NCI-H1417 treated with DMSO at 0.1 percent for 48 hours (cell line): ENCODE data around the gene DGKG.

ENCODE experiments used
- DNase-seq: peaks from one replicate; lab custom pipeline; 2025; lab: John Stamatoyannopoulos, UW

The DGKG gene

GRCh38 chr3:186171521-186171920 is 190.5 kb downstream of the DGKG start:
- DNase-seq = no peak

GRCh38 chr3:186170516-186170915 is 191.5 kb downstream of the DGKG start:
- no peak for DNase-seq

- no peak for DNase-seq
These were observed 192.7 kb downstream of the DGKG start for GRCh38 chr3:186169379-186169778.

- DNase-seq = no peak
These were observed 193.1 kb downstream of the DGKG start for GRCh38 chr3:186168976-186169375.

DNA sequence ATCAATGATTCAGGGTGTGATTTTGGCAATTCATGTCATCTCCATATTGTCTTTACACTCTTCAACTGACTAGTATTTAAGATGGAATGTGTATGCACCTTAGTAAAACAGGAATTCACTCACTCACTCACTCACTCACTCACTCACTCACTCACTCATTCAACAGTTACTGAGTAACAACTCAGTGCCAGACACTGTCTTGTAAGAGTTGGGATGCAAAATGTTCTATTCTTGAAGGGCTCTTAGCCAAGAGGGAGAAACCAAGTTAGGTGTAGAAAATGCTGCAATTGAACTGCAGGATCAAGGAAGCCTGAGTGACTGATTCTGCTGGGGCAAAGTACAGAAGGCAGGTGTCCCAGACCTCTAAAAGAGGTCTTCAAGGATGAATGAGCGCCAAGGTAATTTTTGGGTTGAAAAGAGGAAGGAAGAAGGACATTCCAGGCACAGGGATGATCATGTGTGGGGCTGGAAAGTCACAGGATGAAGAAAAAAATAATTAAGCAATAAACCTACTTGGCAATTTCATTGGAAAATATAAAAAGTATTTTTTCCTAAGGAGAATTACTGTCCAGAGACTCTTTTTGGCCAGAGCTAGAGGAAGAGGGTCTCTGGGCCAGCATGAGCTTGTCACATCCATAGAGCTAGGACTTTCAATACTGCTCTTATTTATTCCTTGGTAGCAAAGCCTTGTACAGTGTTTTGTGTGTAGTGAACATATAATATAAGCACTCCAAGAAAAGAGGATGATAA is 194.2 kb downstream of the DGKG start:
- DNase-seq = no peak

- DNase-seq = no peak
These were observed 195.3 kb downstream of the DGKG start for GRCh38 chr3:186166491-186167288.

DNA sequence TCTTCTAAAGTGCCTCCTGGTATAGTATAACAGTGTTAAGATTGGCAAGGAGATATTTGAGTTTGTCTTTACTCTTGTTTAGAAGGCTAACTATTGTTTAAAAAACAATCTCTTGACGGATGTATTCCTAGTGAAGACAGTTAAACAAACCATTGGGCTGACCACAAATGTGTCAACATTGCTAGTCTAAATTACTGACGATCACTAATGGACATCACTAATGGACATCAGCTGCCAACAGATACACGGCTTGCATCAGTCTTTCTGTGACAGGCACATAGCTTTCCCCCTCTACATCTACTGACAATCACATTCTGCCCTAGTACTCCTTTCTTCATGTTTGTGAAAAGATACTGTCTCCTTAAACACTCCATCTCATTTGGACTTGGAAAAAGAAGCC is 196.0 kb downstream of the DGKG start:
- DNase-seq = no peak

- DNase-seq = no peak
These were observed 196.7 kb downstream of the DGKG start for GRCh38 chr3:186165331-186165730.

DNA sequence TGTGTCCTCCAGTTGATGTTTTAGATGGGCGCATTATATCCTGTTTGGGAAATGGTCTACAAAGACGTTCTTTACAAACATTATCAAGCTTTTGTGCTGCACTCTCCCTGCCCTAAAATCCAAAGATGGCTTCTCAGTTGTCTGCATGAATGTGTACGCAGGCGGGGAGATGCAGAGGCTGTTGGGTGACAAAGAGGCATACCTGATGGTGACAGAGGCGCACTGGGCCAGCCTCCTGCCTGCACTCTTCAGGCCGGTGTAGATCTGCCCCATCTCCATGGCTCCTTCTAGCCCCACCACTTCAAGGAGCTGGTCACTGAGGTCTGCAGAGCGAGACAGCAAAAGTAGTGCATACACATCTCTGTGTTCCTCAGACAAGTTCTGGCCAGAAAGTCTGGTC is 197.3 kb downstream of the DGKG start:
- no peak for DNase-seq

DNA sequence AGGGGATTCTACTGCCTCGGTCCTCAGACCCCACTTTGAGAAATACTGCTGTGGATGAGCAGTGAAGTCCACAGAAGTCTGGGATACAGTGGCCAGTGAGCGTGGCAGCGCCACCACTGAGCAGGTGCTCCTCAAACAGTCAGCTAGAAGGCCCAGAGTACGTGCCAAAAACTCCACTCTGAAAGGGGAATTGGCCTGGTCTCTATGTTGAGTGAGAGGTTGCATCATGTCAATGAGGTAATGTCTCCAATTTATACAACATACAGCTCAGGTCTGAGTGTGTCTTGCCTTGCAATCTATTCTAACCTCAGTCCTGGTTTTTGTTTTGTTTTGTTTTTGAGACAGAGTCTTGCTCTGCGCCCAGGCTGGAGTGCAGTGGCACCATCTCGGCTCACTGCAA is 199.8 kb downstream of the DGKG start:
- no peak for DNase-seq

DNA sequence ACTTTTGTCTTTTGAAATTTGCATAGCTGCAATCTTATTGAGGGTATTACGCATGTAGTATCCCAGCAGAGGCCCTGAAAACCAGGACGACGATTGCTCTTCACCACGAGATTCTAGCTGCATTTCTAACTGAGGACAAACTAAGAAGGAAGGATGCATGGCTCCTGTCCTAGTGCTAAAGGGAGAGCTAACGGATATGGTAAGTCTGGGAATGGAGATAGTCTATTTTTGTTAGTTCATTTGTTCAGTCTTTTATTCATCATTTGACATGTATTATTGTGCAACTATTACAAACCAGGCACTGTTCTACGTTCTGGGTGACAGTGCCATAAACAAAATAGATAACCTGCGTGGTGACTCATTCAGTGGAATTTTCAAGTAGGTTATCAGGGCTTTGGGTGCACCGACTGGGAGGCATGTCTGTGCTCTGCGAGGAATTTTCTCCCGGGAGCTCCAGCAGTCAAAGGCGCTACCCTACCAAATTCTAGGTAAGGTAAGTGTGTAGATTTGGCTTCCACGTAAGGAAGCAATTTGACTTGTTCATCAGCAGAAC is 201.3 kb downstream of the DGKG start:
- no peak for DNase-seq

- DNase-seq = no peak
These were observed 207.4 kb downstream of the DGKG start for GRCh38 chr3:186154641-186155040.

DNA sequence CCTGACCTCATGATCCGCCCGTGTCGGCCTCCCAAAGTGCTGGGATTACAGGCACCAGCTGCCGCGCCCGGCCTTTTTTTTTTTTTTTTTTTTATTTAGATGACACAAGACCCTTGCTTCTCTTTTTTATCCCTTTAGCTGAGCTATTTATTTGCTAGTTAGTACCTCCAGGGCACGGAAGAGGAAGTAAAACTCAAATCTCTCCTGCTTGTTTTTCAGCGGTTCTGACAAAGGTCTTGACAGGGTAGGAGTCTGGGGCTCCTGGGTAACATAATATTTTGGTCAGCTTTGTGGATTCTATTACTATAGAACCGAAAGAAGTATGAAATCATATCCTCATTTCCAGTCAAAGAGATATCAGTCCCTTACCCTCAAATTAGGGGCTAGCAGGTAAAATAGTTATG is 209.1 kb downstream of the DGKG start:
- DNase-seq = no peak

DNA sequence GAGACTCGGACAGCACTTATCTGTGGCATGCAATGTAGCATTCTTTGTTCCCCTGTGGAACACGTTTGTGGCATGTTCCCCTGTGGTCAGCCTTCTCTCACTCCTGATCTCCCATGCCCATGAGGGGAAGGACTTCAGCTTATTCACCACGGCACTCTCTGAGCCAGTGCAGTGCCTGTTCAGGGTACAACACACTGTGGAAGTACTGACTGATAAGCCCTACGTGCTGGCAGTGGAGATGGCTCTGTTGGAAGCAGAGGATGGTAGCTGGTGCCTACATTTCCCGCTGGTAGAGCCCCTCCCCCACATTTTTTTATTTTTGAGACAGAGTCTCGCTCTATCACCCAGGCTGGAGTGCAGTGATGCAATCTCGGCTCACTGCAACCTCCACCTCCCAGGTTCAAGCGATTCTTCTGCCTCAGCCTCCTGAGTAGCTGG is 209.7 kb downstream of the DGKG start:
- no peak for DNase-seq

GRCh38 chr3:186151077-186151971 is 210.7 kb downstream of the DGKG start:
- DNase-seq = no peak

GRCh38 chr3:186150041-186150830 is 211.8 kb downstream of the DGKG start:
- no peak for DNase-seq

DNA sequence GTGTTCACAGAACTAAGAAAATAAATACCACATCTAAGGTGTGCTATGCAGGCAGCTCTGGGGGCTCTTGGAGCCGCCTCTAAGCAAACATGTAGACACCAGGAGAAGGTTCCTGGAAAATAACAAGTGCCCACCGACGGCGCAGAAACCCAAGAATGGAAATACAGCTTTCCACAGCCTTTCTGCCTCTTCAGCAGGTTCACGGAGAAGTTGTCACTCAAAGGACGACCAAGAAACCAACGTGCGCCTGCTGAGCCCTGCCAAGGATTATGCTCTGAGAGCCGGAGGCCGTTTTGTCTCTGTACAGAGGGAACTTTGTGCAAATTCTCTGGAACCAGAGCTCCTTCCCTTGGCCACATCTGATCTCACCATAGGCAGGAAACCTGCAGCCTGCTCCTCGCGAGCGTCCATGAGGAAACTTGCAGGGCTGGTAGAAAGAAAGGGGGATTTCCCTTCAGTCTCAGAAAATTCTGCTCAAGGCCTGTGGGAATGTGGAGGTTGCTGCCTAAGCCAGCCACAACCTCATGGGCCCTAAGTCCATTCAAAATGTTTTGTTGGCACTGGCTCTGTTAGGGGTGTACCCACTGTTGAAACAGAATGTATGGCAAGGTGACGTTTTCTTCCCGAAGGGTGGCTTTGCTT is 212.6 kb downstream of the DGKG start:
- DNase-seq = no peak

GRCh38 chr3:186144257-186144656 is 217.8 kb downstream of the DGKG start:
- DNase-seq = no peak

GRCh38 chr3:186143250-186143649 is 218.8 kb downstream of the DGKG start:
- no peak for DNase-seq

- no peak for DNase-seq
These were observed 219.6 kb downstream of the DGKG start for GRCh38 chr3:186142393-186142932.
